Skin epidermis (tissue), 12 donors: ENCODE data around the gene FOXA2.

Experiments used
- H3K27ac ChIP-seq, 21 experiments: fragments of 200-600 bp; sonication (generic) in 11 of 21; one replicate each; pipeline ENCODE4 v1.5.0; 2020; ENCODE audit warnings: mild to moderate bottlenecking in 3 of 21, inconsistent platforms in 2 of 21, moderate library complexity in 2 of 21
- H3K4me3 ChIP-seq, 7 experiments: fragments of 200-600 bp; sonication (generic) in 2 of 7; one replicate each; pipeline ENCODE4 v1.5.0; 2020; ENCODE audit warnings: inconsistent platforms in 2 of 7, mild to moderate bottlenecking in 2 of 7, moderate library complexity in 1 of 7

The FOXA2 gene

DNA sequence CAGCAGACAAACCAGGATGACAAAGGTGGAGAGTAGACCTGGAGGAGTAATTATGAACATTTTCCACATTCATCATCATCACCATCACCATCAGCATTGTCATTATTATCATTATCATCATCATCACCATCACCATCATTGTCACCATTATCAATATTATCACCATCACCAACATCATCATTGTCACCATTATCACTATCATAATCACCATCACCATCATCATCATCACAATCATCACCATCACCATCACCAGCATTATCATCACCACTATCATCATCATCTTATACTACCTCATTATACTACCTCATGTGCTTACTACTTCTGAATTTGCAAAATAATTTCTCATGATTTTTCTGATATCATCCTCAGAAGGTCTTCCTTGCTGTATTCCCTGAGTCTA lies 39.3 kb downstream of the FOXA2 start:
- Histone ChIP-seq H3K4me3 (no peak overlapping the region), H3K27ac (no peak overlapping the region)

DNA sequence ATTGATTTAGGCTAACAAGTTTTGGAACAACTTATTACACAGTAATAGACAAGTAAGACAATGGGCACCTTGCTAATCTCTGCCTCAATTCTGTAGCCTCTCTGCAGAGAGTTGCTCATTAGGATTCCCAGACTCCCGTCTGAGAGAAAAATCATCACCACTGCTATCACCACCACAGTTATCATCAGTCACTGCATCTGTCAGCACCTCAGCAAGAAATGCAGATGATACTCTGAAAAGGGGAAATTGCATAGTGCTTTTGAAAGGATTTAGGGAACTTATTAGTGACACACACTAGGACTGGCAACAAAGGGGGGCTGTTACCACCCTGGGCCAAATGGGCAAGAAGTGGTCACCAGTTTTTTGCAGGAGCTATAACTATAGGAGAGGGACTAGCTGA lies 39.9 kb downstream of the FOXA2 start:
- Histone ChIP-seq H3K4me3 (no peak overlapping the region), H3K27ac (no peak overlapping the region)

DNA sequence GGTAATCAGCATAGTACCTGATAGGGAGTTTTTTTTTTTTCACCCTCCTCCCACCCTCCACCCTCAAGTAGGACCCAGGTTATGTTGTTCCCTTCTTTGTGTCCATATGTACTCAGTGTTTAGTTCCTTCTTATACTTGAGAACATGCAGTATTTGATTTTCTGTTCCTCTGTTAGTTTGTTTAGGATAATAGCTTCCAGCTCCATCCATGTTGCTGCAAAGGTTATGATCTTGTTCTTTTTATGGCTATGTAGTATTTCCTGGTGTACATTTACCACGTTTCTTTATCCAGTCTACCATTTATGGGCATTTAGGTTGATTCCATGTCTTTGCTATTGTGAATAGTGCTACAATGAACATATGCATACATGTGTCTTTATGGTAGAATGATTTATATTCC lies 41.9 kb downstream of the FOXA2 start:
- H3K4me3 ChIP-seq: no peak overlapping the region
- no peak overlapping the region for H3K27ac ChIP-seq

- no peak overlapping the region for H3K4me3 ChIP-seq
- no peak overlapping the region for H3K27ac ChIP-seq
Observed at GRCh38 chr20:22540832-22541231, 43.5 kb downstream of the FOXA2 start.

- no peak overlapping the region for H3K4me3 ChIP-seq
- no peak overlapping the region for H3K27ac ChIP-seq
Observed at GRCh38 chr20:22536956-22537756, 47.2 kb downstream of the FOXA2 start.

DNA sequence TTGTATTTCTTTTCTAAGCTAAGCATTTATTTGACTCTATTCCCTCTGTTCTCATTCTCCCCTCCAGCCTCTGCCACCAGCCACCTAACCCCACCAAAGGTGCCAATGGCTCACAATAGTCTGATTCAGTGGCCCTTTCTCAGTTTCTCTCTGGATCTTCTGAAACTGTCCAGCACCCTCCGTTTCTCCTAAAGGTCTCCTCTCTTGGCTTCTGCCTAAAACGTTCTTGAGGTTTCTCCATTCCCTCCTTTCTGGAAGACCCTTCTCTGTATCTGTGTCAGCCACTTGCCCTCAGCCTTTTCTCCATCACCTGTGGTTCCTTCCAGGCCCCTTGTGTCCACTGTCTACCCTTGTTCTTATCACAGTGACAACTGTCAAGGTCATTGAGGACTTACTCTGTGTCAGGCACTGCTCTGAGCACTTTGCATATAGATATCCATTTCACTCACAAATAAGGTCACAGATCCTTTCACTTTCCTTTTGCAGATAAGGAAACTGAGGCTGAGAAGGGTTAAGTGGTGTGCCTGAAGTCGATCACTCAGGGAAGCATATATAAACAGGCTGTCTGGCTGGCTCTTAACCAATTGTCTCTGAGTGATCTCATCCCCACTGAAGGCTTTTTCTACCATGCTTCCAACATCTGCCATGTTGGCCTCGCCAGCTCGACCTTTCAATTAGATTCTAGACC lies 48.1 kb downstream of the FOXA2 start:
- Histone ChIP-seq H3K4me3 (no peak overlapping the region), H3K27ac (no peak overlapping the region)

GRCh38 chr20:22535483-22535882 lies 48.9 kb downstream of the FOXA2 start:
- no peak overlapping the region for H3K4me3 ChIP-seq

GRCh38 chr20:22533823-22534751 lies 50.3 kb downstream of the FOXA2 start:
- Histone ChIP-seq H3K4me3 (no peak overlapping the region), H3K27ac (no peak overlapping the region)

More at GRCh38 chr20:22535483-22535882, 48.9 kb downstream of the FOXA2 start:
- H3K27ac ChIP-seq: no peak overlapping the region

DNA sequence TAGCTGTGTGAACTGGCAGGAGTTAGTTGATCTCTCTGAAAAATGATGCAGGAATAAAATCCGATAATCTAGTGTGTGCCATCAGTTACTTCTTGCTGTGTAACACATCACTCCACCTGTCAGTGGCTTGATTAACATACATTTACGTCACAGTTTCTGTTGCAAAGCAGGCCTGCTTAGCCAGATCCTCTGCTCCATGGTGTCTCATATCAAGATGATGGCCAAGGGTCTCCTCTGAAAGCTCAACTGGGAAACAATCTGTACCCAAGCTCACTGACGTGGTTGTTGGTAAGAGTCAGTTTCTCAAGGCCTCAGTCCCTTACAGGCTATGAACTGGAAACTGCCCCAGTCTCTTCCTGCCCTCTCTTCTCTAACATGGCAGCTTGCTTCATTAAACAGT lies 51.8 kb downstream of the FOXA2 start:
- H3K4me3 ChIP-seq: no peak overlapping the region
- no peak overlapping the region for H3K27ac ChIP-seq

DNA sequence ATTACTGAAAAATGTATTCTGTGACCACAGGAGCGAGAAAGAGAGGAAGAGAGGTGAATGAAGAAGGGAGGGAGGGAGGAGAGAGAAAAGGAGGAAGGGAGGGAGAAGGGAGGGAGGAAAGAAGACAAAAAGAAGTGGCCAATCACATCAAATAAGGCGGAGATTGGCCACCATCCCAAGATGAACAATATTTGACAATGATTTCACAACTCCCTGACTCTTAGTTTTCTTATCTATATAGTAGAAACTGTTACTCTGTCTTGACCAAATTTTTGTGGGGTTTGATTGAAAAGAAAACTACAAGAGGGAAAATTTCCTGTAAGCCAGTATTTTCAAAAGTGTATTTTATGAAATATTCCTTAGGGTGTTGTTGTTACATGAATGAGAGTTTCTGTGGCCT lies 52.6 kb downstream of the FOXA2 start:
- H3K4me3 ChIP-seq: no peak overlapping the region
- no peak overlapping the region for H3K27ac ChIP-seq

DNA sequence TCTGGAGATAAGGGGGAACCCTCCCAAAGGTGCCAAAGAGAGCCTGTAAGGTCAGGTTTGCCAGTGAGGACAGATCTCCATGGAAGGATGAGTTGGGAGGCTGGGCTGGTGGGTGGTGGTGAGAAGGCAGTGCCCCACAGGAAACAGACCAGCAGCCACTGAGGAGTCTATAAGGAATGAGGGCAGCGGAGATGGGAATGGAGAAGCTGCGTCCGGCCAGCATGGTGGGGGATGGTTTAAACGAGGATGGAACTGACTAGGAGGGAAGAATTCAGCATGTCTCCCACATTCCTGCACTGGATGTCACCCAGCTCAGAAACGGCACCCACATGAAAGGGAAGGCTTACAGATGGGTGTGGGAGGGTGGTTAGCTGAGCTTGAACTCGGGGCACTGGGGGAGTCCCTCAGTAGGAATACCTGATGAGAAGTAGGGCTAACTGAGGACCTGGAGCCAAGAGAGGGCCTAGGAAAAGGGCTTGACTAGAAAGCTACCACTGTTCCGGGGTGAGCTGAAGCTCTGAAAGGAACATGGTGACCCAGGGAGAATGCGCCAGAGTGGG lies 53.2 kb downstream of the FOXA2 start:
- Histone ChIP-seq H3K4me3 (no peak overlapping the region), H3K27ac (no peak overlapping the region)
